Mesenchymal stem cell (in vitro differentiated cells and primary cell): ENCODE results near the gene FTSJ3.

Experiments used
- DNase-seq: peaks from one replicate; pipeline ENCODE4 v3.0.0-alpha.2; 2013
- H2AFZ ChIP-seq: one replicate; pipeline ENCODE4 v1.6.1; 2013; ENCODE audit warnings: low read depth, mild to moderate bottlenecking, control low read depth, inconsistent platforms, low read length, moderate library complexity
- H2AK5ac ChIP-seq: 2 replicates; pipeline ENCODE4 v1.6.1; 2013; ENCODE audit warnings: low read length, moderate library complexity, mild to moderate bottlenecking, inconsistent platforms; ENCODE audit not compliant: severe bottlenecking
- H2BK120ac ChIP-seq: one replicate; pipeline ENCODE4 v1.6.1; 2013; ENCODE audit warnings: low read depth, mild to moderate bottlenecking, inconsistent platforms, low read length, moderate library complexity
- H2BK12ac ChIP-seq, 2 experiments: one replicate each; pipeline ENCODE4 v1.6.1; 2013; ENCODE audit warnings: inconsistent platforms in 2 of 2, low read length in 2 of 2, mild to moderate bottlenecking in 2 of 2, moderate library complexity in 2 of 2, control low read depth in 1 of 2
- H2BK15ac ChIP-seq: one replicate; pipeline ENCODE4 v1.6.1; 2013; ENCODE audit warnings: mild to moderate bottlenecking, low read depth, inconsistent platforms; ENCODE audit not compliant: poor library complexity, severe bottlenecking
- H2BK5ac ChIP-seq: 2 replicates; pipeline ENCODE4 v1.6.1; 2013; ENCODE audit warnings: low read depth, mild to moderate bottlenecking, low read length, control low read depth, inconsistent platforms; ENCODE audit not compliant: poor library complexity, severe bottlenecking
- H3K14ac ChIP-seq, 2 experiments: one replicate each; pipeline ENCODE4 v1.6.1; 2013; ENCODE audit warnings: inconsistent platforms in 2 of 2, low read length in 2 of 2, control low read depth in 1 of 2, mild to moderate bottlenecking in 1 of 2, moderate library complexity in 1 of 2
- H3K18ac ChIP-seq, 2 experiments: one replicate each; pipeline ENCODE4 v1.6.1; 2013; ENCODE audit warnings: inconsistent platforms in 2 of 2, low read length in 2 of 2, control low read depth in 1 of 2, low read depth in 1 of 2, mild to moderate bottlenecking in 1 of 2
- H3K23ac ChIP-seq, 2 experiments: one replicate each; pipeline ENCODE4 v1.6.1; 2013; ENCODE audit warnings: inconsistent platforms in 2 of 2, low read length in 2 of 2, mild to moderate bottlenecking in 2 of 2, moderate library complexity in 2 of 2, control low read depth in 1 of 2
- H3K27ac ChIP-seq: 2 replicates; pipeline ENCODE4 v1.5.1; 2013; ENCODE audit warnings: mild to moderate bottlenecking, moderate library complexity, low read length, control low read depth, inconsistent platforms; ENCODE audit not compliant: poor library complexity, severe bottlenecking
- H3K27me3 ChIP-seq, 2 experiments: 2 replicates each; pipeline versions ENCODE4 v1.6.1 to v1.7.0; 2013; ENCODE audit warnings: low read length in 2 of 2, mild to moderate bottlenecking in 2 of 2, moderate library complexity in 2 of 2, control low read depth in 1 of 2, inconsistent platforms in 1 of 2; ENCODE audit not compliant: control insufficient read depth in 1 of 2, insufficient read depth in 1 of 2
- H3K36me3 ChIP-seq, 2 experiments: 2 replicates each; pipeline versions ENCODE4 v1.6.1 to v1.7.0; 2013; ENCODE audit warnings: low read length in 2 of 2, control low read depth in 1 of 2, inconsistent platforms in 1 of 2, low read depth in 1 of 2, mild to moderate bottlenecking in 1 of 2; ENCODE audit not compliant: insufficient read depth in 2 of 2, control insufficient read depth in 1 of 2
- H3K4ac ChIP-seq, 2 experiments: one replicate each; pipeline ENCODE4 v1.6.1; 2013; ENCODE audit warnings: inconsistent platforms in 2 of 2, low read length in 2 of 2, mild to moderate bottlenecking in 2 of 2, moderate library complexity in 2 of 2, control low read depth in 1 of 2, low read depth in 1 of 2
- H3K4me1 ChIP-seq: 2 replicates; pipeline ENCODE4 v1.6.1; 2013; ENCODE audit warnings: low read depth, low read length, control low read depth; ENCODE audit not compliant: control insufficient read depth, insufficient read depth
- H3K4me2 ChIP-seq: 2 replicates; pipeline ENCODE4 v1.6.1; 2013; ENCODE audit warnings: low read length, mild to moderate bottlenecking, inconsistent platforms; ENCODE audit not compliant: poor library complexity, severe bottlenecking
- H3K4me3 ChIP-seq, 2 experiments: 2 replicates each; pipeline versions ENCODE4 v1.5.1 to v1.7.0; 2013; ENCODE audit warnings: low read length in 2 of 2, mild to moderate bottlenecking in 2 of 2, control low read depth in 1 of 2, low read depth in 1 of 2; ENCODE audit not compliant: insufficient read depth in 1 of 2
- H3K79me1 ChIP-seq: replicated peaks from 2 replicates; pipeline ENCODE4 v1.6.1; 2013; ENCODE audit warnings: mild to moderate bottlenecking, control low read depth, low read length, inconsistent platforms; ENCODE audit not compliant: poor library complexity, severe bottlenecking
- H3K9ac ChIP-seq: 2 replicates; pipeline ENCODE4 v1.7.0; 2013; ENCODE audit warnings: mild to moderate bottlenecking, low read length, moderate library complexity
- H3K9me3 ChIP-seq: 2 replicates; pipeline ENCODE4 v1.7.0; 2013; ENCODE audit warnings: mild to moderate bottlenecking, low read length; ENCODE audit not compliant: control insufficient read depth
- H4K8ac ChIP-seq: one replicate; pipeline ENCODE4 v1.6.1; 2013; ENCODE audit warnings: inconsistent platforms, mild to moderate bottlenecking, low read length, moderate library complexity
- H4K91ac ChIP-seq: one replicate; pipeline ENCODE4 v1.6.1; 2013; ENCODE audit warnings: mild to moderate bottlenecking, low read length, inconsistent platforms
- WGBS: methylation state at CpG from one replicate; pipeline ENCODE4 v1.1.7; 2013; ENCODE audit warnings: mixed read lengths; 5-methylcytosine and 5-hydroxymethylcytosine counted together

The FTSJ3 gene

DNA sequence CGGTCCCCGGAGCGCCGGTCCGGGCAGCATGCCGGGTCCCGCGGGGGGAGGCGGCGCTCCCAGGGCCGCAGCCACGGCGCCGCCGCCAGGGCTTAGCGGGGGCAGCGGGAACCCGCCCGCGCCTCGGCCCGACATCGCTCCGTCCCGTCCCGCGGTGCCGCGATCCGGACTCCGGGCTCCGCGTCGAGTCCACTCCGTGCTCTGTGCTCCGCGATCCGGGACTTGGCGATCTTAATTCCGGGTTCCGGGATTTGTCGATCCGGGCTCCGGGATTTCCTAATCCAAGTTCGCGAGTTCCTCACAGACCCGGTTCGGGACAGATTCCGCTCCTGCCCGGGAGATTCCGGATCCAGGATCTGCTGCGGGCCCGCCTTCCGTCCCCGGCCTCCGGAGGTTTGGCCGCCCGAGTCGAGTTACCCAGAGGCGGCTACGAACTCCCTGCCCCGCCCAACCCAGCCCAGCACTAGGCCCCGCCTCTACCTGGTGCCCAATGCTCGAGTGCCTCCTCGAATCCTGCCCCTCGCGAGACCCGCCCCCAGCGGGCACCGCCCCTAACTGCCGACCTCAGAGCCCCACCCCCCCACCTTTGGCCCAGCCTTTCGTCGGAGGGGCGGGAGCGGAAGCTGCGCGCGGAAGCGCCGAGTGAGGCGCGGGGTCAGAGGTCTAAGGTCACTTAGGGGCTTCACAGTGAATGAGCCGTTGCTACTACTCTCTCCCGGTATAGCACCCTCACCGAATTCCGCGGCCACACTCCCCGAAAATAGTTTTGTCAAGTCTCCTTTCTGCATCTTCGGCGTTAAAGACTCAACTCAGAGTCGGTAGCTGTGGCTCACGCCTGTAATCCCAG is 15.3 kb upstream of the FTSJ3 start, which contains the start of gene SMARCD2:
Gene SMARCD2, minus strand, starts transcription at position 146 of the 847 bp plus-strand sequence. Its CDS starts 11 bp downstream, at position 135.
- Histone ChIP-seq H3K23ac (peak within 1 kb of the TSS; percentile 35 to 83), H2AFZ (peak within 1 kb of the TSS; percentile 29), H2BK12ac (peak within 1 kb of the TSS in 1 of 2 experiments; percentile 40), H3K4me1 (peaks cover 28% of the 10 kb centered on the region), H3K4me2 (peak within 1 kb of the TSS; percentile 97), H3K18ac (peak within 1 kb of the TSS; percentile 76 to 88), H3K4me3 (peak within 1 kb of the TSS; percentile 80 to 96), H3K27ac (peak within 1 kb of the TSS; percentile 80), H3K9me3 (no peaks in the 10 kb centered on the region), H3K36me3 (peaks cover 0 to 9% of the 10 kb centered on the region in 2 experiments), H3K14ac (peak within 1 kb of the TSS; percentile 21 to 83), H2AK5ac (no peak within 1 kb of the TSS), H2BK120ac (peak within 1 kb of the TSS; percentile 75), H2BK15ac (peak within 1 kb of the TSS; percentile 20), H4K8ac (peak within 1 kb of the TSS; percentile 73), H4K91ac (peak within 1 kb of the TSS; percentile 71), H2BK5ac (peak within 1 kb of the TSS; percentile 75), H3K4ac (peak within 1 kb of the TSS; percentile 57 to 85), H3K9ac (peak within 1 kb of the TSS; percentile 95), H3K79me1 (peaks cover 15% of the 10 kb centered on the region), H3K27me3 (no peaks in the 10 kb centered on the region)
- DNase-seq = peak; percentile 99
- WGBS = 4% methylated on average over 76 of the region's 92 CpGs

DNA sequence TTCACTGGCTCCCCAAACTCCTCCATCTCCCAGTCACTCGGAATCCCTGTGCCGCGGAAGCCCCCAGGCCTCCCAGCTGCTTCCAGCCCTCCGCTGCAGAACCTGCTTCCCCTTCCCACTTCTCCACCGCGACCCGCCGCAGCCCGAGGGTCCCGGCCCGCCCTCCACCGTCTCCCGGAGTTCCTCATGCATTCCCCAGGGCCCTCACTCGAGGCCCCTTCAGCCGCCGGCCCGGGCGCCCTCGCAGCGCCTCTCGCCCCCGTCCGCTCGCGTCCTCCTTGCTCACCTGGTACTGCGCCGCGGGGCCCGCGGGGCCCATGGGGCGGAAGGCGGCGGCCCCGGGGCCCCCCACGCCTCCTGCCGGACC is 14.7 kb upstream of the FTSJ3 start:
- Histone ChIP-seq H4K91ac (peak overlapping the region; percentile 31), H2BK12ac (peak overlapping the region in 1 of 2 experiments; percentile 32), H3K36me3 (peaks cover 3 to 15% of the 10 kb centered on the region in 2 experiments), H2BK15ac (peak overlapping the region; percentile 20), H3K4ac (peak overlapping the region; percentile 57 to 85), H3K4me1 (peaks cover 33% of the 10 kb centered on the region), H3K4me2 (peak overlapping the region; percentile 97), H3K18ac (peak overlapping the region; percentile 76 to 88), H3K27me3 (no peaks in the 10 kb centered on the region), H2AFZ (peak overlapping the region; percentile 29), H3K14ac (peak overlapping the region; percentile 21 to 83), H3K79me1 (peaks cover 22% of the 10 kb centered on the region), H3K4me3 (peak overlapping the region; percentile 80 to 96), H3K27ac (peak overlapping the region; percentile 79), H3K9ac (peak overlapping the region; percentile 95), H3K23ac (peak overlapping the region; percentile 35 to 83), H4K8ac (peak overlapping the region; percentile 47), H3K9me3 (no peaks in the 10 kb centered on the region), H2BK5ac (peak overlapping the region; percentile 75), H2AK5ac (no peak overlapping the region), H2BK120ac (peak overlapping the region; percentile 75)
- DNase-seq = peak; percentile 46
- WGBS = 0% methylated on average over 36 of the region's 36 CpGs

DNA sequence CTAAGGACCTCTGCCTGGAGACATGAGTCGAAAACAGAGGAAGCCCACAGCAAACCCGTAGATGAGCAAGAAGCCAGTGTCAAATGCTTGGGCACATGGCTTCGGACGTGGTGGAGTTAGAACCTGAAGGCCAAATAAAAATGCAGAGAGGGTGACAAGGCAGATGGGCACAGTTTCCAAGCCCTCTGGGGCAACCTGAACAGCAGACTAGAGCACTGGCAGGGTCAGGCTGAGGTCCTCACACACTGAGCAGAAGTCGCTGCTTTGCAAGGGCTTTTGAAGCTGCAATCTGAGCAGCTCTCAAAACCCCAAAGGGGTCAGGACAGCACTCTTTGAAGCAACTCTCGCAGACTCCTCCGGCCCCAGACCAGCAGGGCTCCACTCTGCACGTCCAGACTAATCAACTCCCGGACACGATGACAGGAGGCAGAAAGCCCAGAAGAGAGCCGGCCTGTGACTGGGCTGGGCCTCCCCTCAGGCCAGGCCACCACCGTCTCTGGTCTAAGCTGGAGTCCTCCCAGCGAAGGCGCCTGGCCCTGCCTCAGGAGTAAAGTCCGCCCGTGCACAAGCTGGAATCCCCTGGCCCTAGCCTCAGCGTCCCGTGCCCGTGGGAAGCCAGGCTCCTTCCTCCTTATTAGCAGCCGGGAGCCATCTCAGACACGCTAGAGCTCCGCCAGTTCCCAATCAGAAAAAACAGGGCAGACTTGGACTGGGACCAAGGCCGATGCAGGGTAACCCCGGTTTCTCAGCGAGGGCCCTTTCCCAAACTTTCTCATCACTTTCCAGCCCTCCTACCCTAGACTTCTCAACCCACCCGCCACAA is 14.1 kb upstream of the FTSJ3 start:
- DNase-seq = peak; percentile 71
- Histone ChIP-seq H3K4me1 (peaks cover 33% of the 10 kb centered on the region), H3K23ac (peak overlapping the region in 1 of 2 experiments; percentile 20), H2BK5ac (peak overlapping the region; percentile 75), H3K9me3 (no peaks in the 10 kb centered on the region), H2BK15ac (no peak overlapping the region), H3K4me3 (peak overlapping the region; percentile 80 to 96), H4K8ac (peak overlapping the region; percentile 73), H3K4ac (peak overlapping the region; percentile 57 to 85), H2BK120ac (no peak overlapping the region), H3K27me3 (no peaks in the 10 kb centered on the region), H2BK12ac (peak overlapping the region in 1 of 2 experiments; percentile 40), H3K79me1 (peaks cover 27% of the 10 kb centered on the region), H3K36me3 (peaks cover 9 to 21% of the 10 kb centered on the region in 2 experiments), H3K27ac (peak overlapping the region; percentile 79), H2AFZ (peak overlapping the region; percentile 29), H2AK5ac (no peak overlapping the region), H3K18ac (peak overlapping the region; percentile 71 to 88), H4K91ac (peak overlapping the region; percentile 71), H3K4me2 (peak overlapping the region; percentile 97), H3K9ac (peak overlapping the region; percentile 95), H3K14ac (peak overlapping the region; percentile 21 to 57)
- WGBS = 8% methylated on average over 26 of the region's 26 CpGs
